Fibroblast of lung (primary cell): ENCODE measurements around the gene KCNK10.

ENCODE experiments used
- EZH2 ChIP-seq: IDR thresholded peaks from 2 replicates; pipeline ENCODE4 v1.5.1; 2012; ENCODE audit warnings: low read length, control low read depth, mild to moderate bottlenecking; ENCODE audit errors: missing control alignments
- TF ChIP-seq, protein P1 (sequence below), 2 donors: IDR thresholded peaks in 1 of 2; conservative IDR thresholded peaks in 1 of 2; 1 replicate in 1 of 2; 2 replicates in 1 of 2; pipeline ENCODE4 v1.5.1; 2011 to 2012; ENCODE audit warnings: low read length in 2 of 2, control low read depth in 1 of 2, inconsistent platforms in 1 of 2, low read depth in 1 of 2, mild to moderate bottlenecking in 1 of 2

- TF ChIP-seq EZH2 = no peak
- TF ChIP-seq, protein P1, sequence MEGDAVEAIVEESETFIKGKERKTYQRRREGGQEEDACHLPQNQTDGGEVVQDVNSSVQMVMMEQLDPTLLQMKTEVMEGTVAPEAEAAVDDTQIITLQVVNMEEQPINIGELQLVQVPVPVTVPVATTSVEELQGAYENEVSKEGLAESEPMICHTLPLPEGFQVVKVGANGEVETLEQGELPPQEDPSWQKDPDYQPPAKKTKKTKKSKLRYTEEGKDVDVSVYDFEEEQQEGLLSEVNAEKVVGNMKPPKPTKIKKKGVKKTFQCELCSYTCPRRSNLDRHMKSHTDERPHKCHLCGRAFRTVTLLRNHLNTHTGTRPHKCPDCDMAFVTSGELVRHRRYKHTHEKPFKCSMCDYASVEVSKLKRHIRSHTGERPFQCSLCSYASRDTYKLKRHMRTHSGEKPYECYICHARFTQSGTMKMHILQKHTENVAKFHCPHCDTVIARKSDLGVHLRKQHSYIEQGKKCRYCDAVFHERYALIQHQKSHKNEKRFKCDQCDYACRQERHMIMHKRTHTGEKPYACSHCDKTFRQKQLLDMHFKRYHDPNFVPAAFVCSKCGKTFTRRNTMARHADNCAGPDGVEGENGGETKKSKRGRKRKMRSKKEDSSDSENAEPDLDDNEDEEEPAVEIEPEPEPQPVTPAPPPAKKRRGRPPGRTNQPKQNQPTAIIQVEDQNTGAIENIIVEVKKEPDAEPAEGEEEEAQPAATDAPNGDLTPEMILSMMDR (conservative IDR thresholded peaks at IDR 0.05 in 1 of 2, IDR thresholded peaks at IDR 0.05 in 1 of 2; ENCODE audit: low read depth in 1 of 2, low read length in 2 of 2) = no peak
Measured at GRCh38 chr14:88168025-88168424, 155.0 kb downstream of the KCNK10 start.
